HepG2 (cell line): Measurements from ENCODE around the gene ENTREP3. TPM values are rescaled to one million over a fixed set of nuclear protein-coding genes. Genes with fewer than 3 reads are reported as not detected.

Experiments
- BORCS8-MEF2B ChIP-seq: sonication (generic); formaldehyde crosslinking; IDR thresholded peaks from 2 replicates; pipeline ENCODE4 v1.8.0; 2022; ENCODE audit warnings: mild to moderate bottlenecking, missing genetic modification reagents
- FOSL2 ChIP-seq: sonication (generic); formaldehyde crosslinking; IDR thresholded peaks from 2 replicates; pipeline ENCODE4 v1.4.0; 2020; ENCODE audit warnings: missing genetic modification reagents
- NFYB ChIP-seq: sonication (generic); formaldehyde crosslinking; IDR thresholded peaks from 2 replicates; pipeline ENCODE4 v1.4.0; 2020; ENCODE audit warnings: missing genetic modification reagents
- PCBP1 ChIP-seq: fragments of 200-400 bp; formaldehyde crosslinking; IDR thresholded peaks from 2 replicates; pipeline ENCODE4 v1.6.1; 2017; ENCODE audit warnings: mild to moderate bottlenecking, low read depth, low read length, borderline replicate concordance
- RELA ChIP-seq: sonication (generic); formaldehyde crosslinking; IDR thresholded peaks from 2 replicates; pipeline ENCODE4 v1.4.0; 2020; ENCODE audit warnings: missing genetic modification reagents
- RXRB ChIP-seq: IDR thresholded peaks from 2 replicates; pipeline ENCODE4 v1.6.1; 2016; ENCODE audit warnings: borderline replicate concordance, missing genetic modification reagents, missing compliant biosample characterization
- SMARCE1 ChIP-seq: fragments of 450-650 bp; IDR thresholded peaks from 2 replicates; pipeline ENCODE4 v1.6.1; 2017; ENCODE audit warnings: borderline replicate concordance
- YEATS2 ChIP-seq: sonication (generic); formaldehyde crosslinking; IDR thresholded peaks from 2 replicates; pipeline ENCODE4 v1.4.0; 2020; ENCODE audit warnings: missing genetic modification reagents, borderline replicate concordance
- ZNF430 ChIP-seq: sonication (generic); formaldehyde crosslinking; IDR thresholded peaks from 2 replicates; pipeline ENCODE4 v1.9.0; 2021; ENCODE audit warnings: mild to moderate bottlenecking, missing genetic modification reagents
- ZNF543 ChIP-seq: sonication (generic); formaldehyde crosslinking; IDR thresholded peaks from 2 replicates; pipeline ENCODE4 v1.4.0; 2020; ENCODE audit warnings: mild to moderate bottlenecking, missing genetic modification reagents
- ZNF546 ChIP-seq: sonication (generic); formaldehyde crosslinking; conservative IDR thresholded peaks from 2 replicates; pipeline ENCODE4 v1.8.1; 2023; ENCODE audit warnings: mild to moderate bottlenecking, missing genetic modification reagents
- polyA plus RNA-seq, 8 experiments: library from polyadenylated mRNA; depleted of rRNA in 3 of 8; stranded (reverse) in 7 of 8; unstranded in 1 of 8; fragments of >200 nt; fragmentation: Illumina TruSeq in 4 of 8; extraction: Trizol in 4 of 8; gene quantifications; 2 replicates each; pipeline versions ENCODE4 v1.2.1 to v1.2.3, GENCODE V29; 2011 to 2016; ENCODE audit warnings: low read depth in 4 of 8, missing spikeins in 1 of 8, mixed read lengths in 1 of 8; ENCODE audit not compliant: insufficient read depth in 1 of 8
- total RNA-seq, 5 experiments: library from RNA; depleted of rRNA; stranded (reverse); fragments of >200 nt; fragmentation: Illumina TruSeq; extraction: Trizol; gene quantifications; 2 replicates each; pipeline ENCODE4 v1.2.3, GENCODE V29; 2016; ENCODE audit warnings: low read depth in 1 of 5
- TF ChIP-seq, protein P1 (sequence below): sonication (generic); formaldehyde crosslinking; IDR thresholded peaks from 2 replicates; pipeline ENCODE4 v1.4.0; 2020; ENCODE audit warnings: mild to moderate bottlenecking, low read depth, missing genetic modification reagents
- TF ChIP-seq, protein P2 (sequence below): IDR thresholded peaks from 2 replicates; pipeline ENCODE4 v1.6.1; 2016; ENCODE audit warnings: missing compliant biosample characterization, missing genetic modification reagents, borderline replicate concordance
- TF ChIP-seq, protein P3 (sequence below): sonication (generic); formaldehyde crosslinking; IDR thresholded peaks from 2 replicates; pipeline ENCODE4 v1.8.1; 2023; ENCODE audit warnings: missing genetic modification reagents, inconsistent platforms, borderline replicate concordance
- TF ChIP-seq, protein P4 (sequence below): sonication (generic); formaldehyde crosslinking; IDR thresholded peaks from 2 replicates; pipeline ENCODE4 v1.4.0; 2020; ENCODE audit warnings: mild to moderate bottlenecking, missing genetic modification reagents, borderline replicate concordance
- TF ChIP-seq, protein P5 (sequence below): sonication (generic); formaldehyde crosslinking; IDR thresholded peaks from 2 replicates; pipeline ENCODE4 v1.8.0; 2022; ENCODE audit warnings: missing genetic modification reagents, mild to moderate bottlenecking, borderline replicate concordance

The ENTREP3 gene
- total and polyA plus RNA-seq, 2 of the 13 experiments (the other 11 are each of a cell fraction or from before 2014, with no cell fraction given), result 4.1 to 9.9 TPM

DNA sequence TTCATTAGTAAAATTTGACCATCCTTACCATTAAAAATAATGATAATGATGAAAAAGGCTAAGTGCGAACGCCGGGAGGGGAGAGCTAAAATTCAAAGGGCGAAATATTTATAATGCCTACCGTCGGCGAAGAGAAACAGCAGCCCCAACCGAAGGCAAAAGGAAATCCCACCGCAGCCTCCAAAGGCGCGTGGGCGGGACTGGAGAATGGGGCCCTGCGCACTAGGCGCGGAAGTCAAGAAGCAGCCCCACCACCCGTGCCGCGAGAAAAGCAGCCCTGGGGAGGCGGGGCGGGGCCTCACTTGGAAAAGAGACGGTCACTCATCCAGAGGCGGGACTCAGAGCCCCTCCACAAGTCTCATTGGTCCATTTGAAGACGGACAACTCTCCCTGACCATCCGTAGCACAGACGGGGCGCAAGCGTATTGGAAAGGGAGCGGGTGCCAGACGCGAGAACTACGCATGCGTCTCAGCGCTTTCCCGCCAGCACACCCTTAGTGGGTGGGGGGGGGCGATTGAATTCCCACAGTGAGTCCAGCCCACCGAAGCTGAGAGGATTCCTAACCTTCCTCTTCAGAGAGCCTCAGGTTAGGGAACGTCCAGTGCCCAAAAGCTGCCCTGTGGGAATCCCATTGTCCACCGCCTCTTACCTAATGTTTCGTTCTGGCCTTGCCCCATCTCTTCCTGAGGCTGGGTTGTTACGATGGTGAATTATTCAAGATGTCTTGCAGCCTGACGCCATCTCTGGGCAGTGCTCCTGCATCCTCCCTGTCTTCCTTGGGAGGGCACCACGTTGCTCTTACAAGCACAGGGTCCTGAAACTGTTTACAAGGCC, 27.8 kb downstream of the ENTREP3 start (continued):
- TF ChIP-seq, protein P1, sequence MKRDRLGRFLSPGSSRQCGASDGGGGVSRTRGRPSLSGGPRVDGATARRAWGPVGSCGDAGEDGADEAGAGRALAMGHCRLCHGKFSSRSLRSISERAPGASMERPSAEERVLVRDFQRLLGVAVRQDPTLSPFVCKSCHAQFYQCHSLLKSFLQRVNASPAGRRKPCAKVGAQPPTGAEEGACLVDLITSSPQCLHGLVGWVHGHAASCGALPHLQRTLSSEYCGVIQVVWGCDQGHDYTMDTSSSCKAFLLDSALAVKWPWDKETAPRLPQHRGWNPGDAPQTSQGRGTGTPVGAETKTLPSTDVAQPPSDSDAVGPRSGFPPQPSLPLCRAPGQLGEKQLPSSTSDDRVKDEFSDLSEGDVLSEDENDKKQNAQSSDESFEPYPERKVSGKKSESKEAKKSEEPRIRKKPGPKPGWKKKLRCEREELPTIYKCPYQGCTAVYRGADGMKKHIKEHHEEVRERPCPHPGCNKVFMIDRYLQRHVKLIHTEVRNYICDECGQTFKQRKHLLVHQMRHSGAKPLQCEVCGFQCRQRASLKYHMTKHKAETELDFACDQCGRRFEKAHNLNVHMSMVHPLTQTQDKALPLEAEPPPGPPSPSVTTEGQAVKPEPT (CRISPR knock-in tag), result no peak; the same call in 1 of the 2 replicates
- TF ChIP-seq FOSL2 (0 out of 2 replicates have a peak, but pooled peaks have one; percentile 6), NFYB (CRISPR knock-in tag) (peak; percentile 95), SMARCE1 (no peak), PCBP1 (0 out of 2 replicates have a peak, but pooled peaks have one; percentile 25), ZNF546 (CRISPR knock-in tag) (no peak; the same call in 1 of the 2 replicates), RELA (0 out of 2 replicates have a peak, but pooled peaks have one; percentile 50), RXRB (CRISPR knock-in tag) (no peak), YEATS2 (CRISPR knock-in tag) (peak; percentile 82), ZNF543 (CRISPR knock-in tag) (no peak; the same call in 1 of the 2 replicates), ZNF430 (CRISPR knock-in tag) (0 out of 2 replicates have a peak, but pooled peaks have one; percentile 52), BORCS8-MEF2B (CRISPR knock-in tag) (peak; percentile 14; the same call in 1 of the 2 replicates)
- TF ChIP-seq, protein P2, sequence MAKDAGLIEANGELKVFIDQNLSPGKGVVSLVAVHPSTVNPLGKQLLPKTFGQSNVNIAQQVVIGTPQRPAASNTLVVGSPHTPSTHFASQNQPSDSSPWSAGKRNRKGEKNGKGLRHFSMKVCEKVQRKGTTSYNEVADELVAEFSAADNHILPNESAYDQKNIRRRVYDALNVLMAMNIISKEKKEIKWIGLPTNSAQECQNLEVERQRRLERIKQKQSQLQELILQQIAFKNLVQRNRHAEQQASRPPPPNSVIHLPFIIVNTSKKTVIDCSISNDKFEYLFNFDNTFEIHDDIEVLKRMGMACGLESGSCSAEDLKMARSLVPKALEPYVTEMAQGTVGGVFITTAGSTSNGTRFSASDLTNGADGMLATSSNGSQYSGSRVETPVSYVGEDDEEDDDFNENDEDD (CRISPR knock-in tag), result peak; percentile 97
- TF ChIP-seq, protein P3, sequence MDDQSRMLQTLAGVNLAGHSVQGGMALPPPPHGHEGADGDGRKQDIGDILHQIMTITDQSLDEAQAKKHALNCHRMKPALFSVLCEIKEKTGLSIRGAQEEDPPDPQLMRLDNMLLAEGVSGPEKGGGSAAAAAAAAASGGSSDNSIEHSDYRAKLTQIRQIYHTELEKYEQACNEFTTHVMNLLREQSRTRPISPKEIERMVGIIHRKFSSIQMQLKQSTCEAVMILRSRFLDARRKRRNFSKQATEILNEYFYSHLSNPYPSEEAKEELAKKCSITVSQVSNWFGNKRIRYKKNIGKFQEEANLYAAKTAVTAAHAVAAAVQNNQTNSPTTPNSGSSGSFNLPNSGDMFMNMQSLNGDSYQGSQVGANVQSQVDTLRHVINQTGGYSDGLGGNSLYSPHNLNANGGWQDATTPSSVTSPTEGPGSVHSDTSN, result no peak
- TF ChIP-seq, protein P4, sequence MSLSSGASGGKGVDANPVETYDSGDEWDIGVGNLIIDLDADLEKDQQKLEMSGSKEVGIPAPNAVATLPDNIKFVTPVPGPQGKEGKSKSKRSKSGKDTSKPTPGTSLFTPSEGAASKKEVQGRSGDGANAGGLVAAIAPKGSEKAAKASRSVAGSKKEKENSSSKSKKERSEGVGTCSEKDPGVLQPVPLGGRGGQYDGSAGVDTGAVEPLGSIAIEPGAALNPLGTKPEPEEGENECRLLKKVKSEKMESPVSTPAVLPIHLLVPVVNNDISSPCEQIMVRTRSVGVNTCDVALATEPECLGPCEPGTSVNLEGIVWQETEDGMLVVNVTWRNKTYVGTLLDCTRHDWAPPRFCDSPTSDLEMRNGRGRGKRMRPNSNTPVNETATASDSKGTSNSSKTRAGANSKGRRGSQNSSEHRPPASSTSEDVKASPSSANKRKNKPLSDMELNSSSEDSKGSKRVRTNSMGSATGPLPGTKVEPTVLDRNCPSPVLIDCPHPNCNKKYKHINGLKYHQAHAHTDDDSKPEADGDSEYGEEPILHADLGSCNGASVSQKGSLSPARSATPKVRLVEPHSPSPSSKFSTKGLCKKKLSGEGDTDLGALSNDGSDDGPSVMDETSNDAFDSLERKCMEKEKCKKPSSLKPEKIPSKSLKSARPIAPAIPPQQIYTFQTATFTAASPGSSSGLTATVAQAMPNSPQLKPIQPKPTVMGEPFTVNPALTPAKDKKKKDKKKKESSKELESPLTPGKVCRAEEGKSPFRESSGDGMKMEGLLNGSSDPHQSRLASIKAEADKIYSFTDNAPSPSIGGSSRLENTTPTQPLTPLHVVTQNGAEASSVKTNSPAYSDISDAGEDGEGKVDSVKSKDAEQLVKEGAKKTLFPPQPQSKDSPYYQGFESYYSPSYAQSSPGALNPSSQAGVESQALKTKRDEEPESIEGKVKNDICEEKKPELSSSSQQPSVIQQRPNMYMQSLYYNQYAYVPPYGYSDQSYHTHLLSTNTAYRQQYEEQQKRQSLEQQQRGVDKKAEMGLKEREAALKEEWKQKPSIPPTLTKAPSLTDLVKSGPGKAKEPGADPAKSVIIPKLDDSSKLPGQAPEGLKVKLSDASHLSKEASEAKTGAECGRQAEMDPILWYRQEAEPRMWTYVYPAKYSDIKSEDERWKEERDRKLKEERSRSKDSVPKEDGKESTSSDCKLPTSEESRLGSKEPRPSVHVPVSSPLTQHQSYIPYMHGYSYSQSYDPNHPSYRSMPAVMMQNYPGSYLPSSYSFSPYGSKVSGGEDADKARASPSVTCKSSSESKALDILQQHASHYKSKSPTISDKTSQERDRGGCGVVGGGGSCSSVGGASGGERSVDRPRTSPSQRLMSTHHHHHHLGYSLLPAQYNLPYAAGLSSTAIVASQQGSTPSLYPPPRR (CRISPR knock-in tag), result no peak
- TF ChIP-seq, protein P5, sequence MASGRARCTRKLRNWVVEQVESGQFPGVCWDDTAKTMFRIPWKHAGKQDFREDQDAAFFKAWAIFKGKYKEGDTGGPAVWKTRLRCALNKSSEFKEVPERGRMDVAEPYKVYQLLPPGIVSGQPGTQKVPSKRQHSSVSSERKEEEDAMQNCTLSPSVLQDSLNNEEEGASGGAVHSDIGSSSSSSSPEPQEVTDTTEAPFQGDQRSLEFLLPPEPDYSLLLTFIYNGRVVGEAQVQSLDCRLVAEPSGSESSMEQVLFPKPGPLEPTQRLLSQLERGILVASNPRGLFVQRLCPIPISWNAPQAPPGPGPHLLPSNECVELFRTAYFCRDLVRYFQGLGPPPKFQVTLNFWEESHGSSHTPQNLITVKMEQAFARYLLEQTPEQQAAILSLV (CRISPR knock-in tag), result no peak; the same call in 1 of the 2 replicates
